HG02938 (cell line): ENCODE data around the gene SLC38A1.

Source experiments
- ATAC-seq: cut with Tn5 transposase; IDR thresholded peaks from one replicate; pipeline ENCODE4 v1.9.1; 2021; ENCODE audit warnings: mild to moderate bottlenecking, moderate library complexity; ENCODE audit not compliant: unreplicated experiment

SLC38A1 gene

GRCh38 chr12:46147144-46147543 is 121.7 kb downstream of the SLC38A1 start:
- ATAC-seq: no peak

- ATAC-seq: no peak
These were observed 123.0 kb downstream of the SLC38A1 start for GRCh38 chr12:46145881-46146280.

DNA sequence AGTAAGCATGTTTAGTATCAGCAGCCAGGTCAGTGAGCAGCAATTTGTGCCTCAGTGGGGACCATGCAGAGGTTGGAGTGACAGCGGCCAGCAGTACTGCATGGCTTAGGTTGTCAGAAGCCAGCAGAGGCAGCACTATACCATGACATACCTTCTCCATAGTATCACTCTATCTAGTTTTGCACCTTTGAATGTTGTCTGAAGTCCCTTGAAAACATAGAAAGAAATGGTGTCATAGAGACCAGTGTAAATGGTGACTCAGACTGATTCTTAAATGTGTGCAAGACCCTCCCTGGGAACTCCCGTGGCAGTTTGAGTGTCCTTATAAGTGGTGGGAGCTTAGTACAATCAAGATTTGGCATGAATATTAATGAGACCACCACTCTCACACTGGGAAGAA is 124.4 kb downstream of the SLC38A1 start:
- ATAC-seq: no peak

GRCh38 chr12:46136249-46136648 is 132.6 kb downstream of the SLC38A1 start:
- no peak for ATAC-seq

GRCh38 chr12:46135750-46136149 is 133.1 kb downstream of the SLC38A1 start:
- no peak for ATAC-seq

GRCh38 chr12:46134852-46135251 is 134.0 kb downstream of the SLC38A1 start:
- ATAC-seq: no peak

DNA sequence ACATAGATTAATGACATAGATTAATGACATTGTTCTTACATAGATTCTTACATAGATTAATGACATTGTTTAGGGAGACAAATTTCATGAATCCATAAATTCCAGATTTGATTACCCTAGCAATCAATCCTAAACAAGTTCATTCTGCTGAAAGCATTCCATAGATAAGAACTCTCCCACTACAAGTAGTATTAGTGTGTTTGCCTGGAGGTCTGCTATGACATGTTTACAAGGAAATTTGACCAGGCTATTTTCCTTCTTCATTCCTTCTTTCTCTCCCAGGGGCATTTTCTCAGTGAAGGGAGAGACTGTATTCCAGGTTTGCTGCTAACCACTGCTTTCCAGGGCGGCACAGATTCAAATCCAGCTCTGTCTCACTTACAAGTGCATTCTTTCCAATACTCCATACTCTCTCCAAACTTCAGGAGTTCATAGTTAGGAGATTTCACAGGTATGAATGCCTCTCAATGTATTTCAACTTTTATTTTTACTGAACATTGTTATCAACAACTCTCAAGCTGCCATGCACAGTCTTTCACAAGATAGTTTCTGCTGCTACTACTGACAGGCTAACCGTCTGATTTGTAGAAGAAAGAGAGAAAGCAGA is 134.5 kb downstream of the SLC38A1 start:
- no peak for ATAC-seq

DNA sequence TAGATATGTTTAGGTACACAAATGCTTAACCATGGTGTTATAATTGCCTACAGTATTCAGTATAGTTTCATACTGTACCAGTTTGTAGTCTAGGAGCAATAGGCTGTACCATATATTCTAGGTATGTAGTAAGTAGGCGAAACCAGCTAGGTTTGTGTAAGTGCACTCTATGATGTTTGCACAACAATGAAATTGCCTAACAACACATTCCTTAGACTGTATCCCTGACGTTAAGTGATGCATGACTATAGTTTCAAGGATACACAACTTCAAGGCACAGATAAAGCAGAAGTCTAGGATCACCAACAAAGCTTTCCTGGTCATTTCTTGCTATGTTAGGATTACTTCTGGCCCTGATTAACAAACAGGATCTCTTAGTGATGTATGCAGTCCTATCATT is 135.1 kb downstream of the SLC38A1 start:
- no peak for ATAC-seq
